HG03135 (cell line): ENCODE results near the gene PET100.

Experiments used
- ATAC-seq: cut with Tn5 transposase; IDR thresholded peaks from one replicate; pipeline ENCODE4 v1.9.1; 2021; ENCODE audit warnings: mild to moderate bottlenecking, moderate library complexity; ENCODE audit not compliant: unreplicated experiment

Gene PET100

DNA sequence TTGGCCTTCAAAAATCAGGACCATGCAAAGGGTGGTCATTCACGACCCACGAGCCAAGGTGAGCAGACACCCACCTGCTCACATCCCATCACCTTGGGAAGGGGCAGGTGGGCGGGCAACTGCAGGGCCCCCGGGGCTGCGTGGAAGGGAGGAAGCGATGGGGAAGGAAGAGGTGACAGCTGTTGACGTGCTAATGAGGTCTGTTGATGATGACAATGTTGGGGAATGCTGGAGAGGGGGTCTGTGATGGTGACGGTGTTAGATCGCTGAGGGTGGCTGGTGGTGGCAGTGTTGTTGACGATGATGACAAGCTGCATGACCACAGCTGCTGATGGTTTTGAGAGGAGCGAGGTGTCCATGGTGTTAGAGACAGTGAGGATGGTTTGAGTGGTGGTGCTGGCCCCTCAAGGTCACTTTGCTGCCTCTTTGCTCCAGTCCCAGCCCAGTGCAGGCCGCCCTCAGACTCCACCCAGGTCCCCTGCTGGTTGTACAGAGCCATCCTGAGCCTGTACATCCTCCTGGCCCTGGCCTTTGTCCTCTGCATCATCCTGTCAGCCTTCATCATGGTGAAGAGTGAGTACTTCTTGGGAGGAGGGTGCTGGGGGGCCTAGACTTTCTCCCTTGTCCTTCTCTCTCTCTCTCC, 48.2 kb downstream of the PET100 start:
- no peak for ATAC-seq

DNA sequence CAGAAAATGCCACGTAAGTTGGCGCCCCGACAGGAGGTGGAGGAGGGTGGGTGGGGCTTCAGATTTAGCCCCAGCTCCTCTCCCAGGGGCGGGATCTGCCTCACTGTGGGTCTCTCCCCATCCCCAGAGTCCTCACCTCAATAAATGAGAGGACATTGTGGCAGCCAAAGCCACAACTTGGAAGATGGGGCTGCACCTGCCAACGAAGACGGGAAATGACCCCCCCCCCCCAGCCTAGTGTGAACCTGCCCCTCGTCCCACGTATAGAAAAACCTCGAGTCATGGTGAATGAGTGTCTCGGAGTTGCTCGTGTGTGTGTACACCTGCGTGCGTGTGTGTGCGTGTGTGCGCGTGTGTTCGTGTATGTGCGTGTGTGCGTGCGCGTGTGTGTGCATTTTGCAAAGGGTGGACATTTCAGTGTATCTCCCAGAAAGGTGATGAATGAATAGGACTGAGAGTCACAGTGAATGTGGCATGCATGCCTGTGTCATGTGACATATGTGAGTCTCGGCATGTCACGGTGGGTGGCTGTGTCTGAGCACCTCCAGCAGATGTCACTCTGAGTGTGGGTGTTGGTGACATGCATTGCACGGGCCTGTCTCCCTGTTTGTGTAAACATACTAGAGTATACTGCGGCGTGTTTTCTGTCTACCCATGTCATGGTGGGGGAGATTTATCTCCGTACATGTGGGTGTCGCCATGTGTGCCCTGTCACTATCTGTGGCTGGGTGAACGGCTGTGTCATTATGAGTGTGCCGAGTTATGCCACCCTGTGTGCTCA, 49.6 kb downstream of the PET100 start:
- ATAC-seq: no peak

DNA sequence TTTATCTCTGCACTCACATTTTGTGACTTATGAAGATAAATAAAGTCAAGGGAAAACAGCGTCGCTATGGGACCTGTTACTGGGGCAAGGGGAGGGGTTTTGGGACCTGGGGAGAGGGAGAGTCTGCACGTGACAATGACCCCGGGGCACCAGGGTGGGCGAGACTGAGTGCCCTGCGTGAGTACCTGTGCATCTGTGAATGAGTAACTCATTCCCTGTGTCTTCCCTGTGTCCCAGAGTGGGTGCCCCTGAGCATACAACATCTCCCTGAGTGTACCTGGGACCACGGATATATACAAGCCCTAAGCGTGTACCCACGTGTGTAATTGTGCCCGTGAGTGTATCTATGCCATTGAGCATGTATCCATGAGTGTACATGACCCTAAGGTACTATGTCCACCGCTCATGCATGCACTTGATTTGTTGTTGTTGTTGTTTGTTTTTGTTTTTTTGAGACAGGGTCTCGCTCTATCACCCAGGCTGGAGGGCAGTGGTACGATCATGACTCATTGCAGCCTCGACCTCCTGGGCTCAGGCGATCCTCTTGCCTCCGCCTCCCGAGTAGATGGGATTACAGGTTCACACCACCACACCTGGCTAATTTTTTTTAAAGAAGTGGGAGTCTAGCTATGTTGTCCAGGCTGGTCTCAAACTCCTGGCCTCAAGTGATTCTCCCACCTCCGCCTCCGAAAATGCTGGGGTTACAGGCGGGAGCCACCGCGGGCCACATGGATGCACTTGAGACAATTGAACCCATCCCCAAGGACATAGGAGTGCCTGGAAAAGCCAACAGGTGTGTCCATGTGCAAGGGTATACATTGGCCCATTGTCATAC, 50.4 kb downstream of the PET100 start:
- no peak for ATAC-seq

DNA sequence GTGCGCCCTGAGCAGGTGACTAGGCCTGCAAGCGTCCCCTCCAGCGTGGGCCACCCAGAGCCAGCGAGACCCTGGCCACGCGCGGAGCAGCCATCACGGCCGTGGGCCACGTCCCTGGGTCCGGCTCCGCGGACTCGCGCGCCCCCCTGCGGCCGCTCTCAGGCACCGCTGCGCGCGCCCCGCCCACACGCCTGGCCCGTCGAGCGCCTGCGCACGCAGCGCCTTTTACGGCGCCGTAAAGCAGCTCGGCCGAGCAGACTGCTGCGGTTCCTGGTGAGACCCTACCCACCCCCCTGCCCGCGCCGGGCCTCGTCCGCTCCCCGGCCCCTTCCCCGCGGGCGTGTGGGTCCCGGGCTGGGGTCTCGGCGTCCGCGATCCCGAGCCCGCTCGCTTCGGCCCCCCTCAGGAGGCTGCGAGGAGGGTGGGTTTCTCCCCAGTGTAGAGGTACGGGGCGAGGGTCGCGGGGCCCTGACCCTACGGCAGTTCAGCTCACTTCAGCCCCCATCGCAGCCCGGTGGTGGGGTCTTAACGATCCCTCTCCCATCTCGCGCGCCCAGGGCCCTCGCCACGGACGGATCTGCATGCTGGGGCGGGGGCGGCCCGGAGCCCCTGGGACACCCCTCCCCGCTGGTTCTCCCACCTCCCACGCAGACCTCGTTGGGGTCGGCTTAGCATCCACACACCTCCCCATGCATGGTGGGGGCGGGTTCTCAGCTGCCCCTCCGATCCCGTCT, 51.2 kb downstream of the PET100 start, which contains the start of gene TRAPPC5:
Gene TRAPPC5 (plus strand): TSS at position 228 of the 734 bp plus-strand sequence. CDS start 1,421 bp downstream, outside the sequence.
- ATAC-seq: peak; percentile 47
